ENCODE data around the gene RHOT1.
"Not testable (repeated sequence)": the region's sequence is repeated elsewhere in the genome, so short reads cannot be mapped to it uniquely, and the experiment has no call there.

The RHOT1 gene

DNA sequence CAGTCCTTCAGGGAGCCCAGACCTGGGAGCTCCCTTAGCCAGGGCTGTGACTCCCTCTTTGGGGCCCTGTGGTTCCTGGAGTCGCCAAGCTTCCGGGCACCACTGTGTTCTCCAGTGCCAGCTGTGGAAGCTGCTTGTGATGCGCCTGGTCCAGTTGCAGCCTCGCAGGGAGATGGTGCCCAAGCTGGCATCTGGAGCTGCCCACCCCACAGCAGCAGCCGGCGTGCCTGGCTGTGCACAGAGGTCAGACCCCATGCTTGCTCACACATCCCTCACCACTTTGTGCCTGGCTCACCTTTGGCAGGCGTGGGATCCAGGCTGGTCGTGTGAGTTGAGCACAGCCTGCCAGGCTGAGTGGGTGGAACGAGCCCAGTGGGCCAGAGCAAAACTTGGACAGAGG is 18.2 kb downstream of the RHOT1 start:
- H3K9me3 Mint-ChIP-seq, result no peaks in the 10 kb centered on the region
- H3K4me1 Mint-ChIP-seq (ENCODE audit: low read depth), result no peaks in the 10 kb centered on the region
- H3K27ac Mint-ChIP-seq, result no peak overlapping the region

DNA sequence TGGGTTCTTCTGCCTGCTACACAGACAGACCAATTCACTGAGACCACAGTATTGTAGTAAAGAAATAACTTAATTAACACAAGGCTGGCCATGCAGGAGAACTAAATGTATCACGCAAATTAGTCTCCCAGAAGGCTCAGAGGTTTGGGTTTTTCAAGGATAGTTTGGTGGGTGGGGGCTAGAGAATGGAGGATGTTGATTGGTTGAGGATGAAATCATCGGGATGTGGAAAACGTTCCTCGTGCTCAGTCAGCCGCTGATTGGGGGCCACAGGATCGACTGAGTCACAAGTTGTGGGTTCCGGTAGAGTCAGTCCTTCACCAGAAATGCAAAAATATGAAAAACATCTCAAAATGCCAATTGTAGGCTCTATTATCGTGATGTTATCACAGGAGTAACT is 18.7 kb downstream of the RHOT1 start:
- Mint-ChIP-seq H3K9me3 (no peaks in the 10 kb centered on the region), H3K27me3 (ENCODE audit: low read depth) (no peaks in the 10 kb centered on the region), H3K4me3 (no peak overlapping the region), H3K36me3 (ENCODE audit: low read depth) (peaks cover 15% of the 10 kb centered on the region), H3K4me1 (ENCODE audit: low read depth) (no peaks in the 10 kb centered on the region), H3K27ac (no peak overlapping the region)

More for the DNA sequence above, 18.2 kb downstream of the RHOT1 start:
- H3K36me3 Mint-ChIP-seq (ENCODE audit: low read depth), result peaks cover 15% of the 10 kb centered on the region
- H3K4me3 Mint-ChIP-seq, result no peak overlapping the region
- H3K27me3 Mint-ChIP-seq (ENCODE audit: low read depth), result no peaks in the 10 kb centered on the region

DNA sequence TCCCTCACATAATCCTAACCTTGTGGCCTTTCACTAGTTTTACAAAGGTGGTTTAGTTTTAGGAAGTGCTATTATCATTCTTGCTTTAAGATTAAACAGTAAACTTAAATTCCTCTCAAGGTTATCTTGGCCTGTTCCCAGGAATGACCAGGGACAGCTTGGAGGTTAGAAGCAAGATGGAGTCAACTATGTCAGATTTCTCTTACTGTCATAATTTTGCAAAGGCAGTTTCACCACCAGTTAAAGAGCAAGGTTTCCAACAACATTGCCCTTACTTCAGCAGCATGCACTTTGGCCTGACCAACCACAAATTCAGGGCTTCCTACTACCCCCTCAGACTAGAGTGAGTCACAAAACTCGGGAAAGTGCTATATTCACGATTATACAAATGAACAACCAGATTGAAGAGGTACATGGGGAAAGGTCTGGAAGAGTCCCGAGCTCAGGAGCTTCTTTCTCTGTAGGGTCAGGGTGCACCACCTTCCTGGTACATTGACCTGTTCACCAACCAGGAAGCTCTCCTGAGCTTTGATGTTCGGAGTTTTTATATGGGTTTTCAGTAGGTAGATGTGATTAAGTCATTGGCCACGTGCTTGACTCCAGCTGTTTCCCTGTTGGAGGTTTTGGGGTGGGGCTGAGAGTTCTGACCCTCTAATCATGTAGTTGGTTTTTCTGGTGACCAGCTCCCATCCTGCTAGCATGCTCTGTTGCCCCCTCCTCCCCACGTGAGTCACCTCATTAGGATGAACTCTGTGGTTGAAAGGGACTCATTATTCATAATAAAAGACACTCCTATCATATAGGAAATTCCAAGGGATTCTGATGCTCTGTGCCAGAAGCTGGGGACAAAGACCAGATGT is 19.4 kb downstream of the RHOT1 start:
- peaks cover 17% of the 10 kb centered on the region for H3K36me3 Mint-ChIP-seq (ENCODE audit: low read depth)

DNA sequence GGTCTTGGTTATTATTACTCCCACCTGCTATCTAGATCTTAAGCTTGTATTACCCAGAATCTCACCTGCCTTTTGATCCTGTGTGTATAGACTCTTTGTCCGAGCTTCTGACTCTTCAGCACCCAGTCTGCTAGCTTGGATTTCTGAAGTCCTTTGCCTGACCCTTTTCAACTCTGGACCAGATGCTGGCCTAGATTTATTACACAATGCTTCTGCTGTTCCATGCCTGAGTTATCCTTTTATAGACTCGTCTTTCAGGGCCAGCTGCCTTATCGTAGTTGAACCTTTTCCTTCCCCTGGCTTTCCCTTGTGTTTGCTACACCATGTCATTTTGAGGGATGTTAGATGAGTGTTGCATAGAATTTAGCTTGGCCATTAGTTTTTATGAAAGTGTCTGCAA is 32.6 kb downstream of the RHOT1 start:
- H3K27ac Mint-ChIP-seq, result no peak overlapping the region
- H3K36me3 Mint-ChIP-seq (ENCODE audit: low read depth), result peaks cover 28% of the 10 kb centered on the region
- H3K4me1 Mint-ChIP-seq (ENCODE audit: low read depth), result no peaks in the 10 kb centered on the region
- H3K9me3 Mint-ChIP-seq, result peaks cover 4% of the 10 kb centered on the region
- H3K27me3 Mint-ChIP-seq (ENCODE audit: low read depth), result no peaks in the 10 kb centered on the region
- no peak overlapping the region for H3K4me3 Mint-ChIP-seq

More for the DNA sequence above, 19.4 kb downstream of the RHOT1 start:
- H3K9me3 Mint-ChIP-seq, result peaks cover 6% of the 10 kb centered on the region
- no peak overlapping the region for H3K27ac Mint-ChIP-seq
- no peaks in the 10 kb centered on the region for H3K4me1 Mint-ChIP-seq (ENCODE audit: low read depth)
- H3K27me3 Mint-ChIP-seq (ENCODE audit: low read depth), result no peaks in the 10 kb centered on the region
- no peak overlapping the region for H3K4me3 Mint-ChIP-seq

DNA sequence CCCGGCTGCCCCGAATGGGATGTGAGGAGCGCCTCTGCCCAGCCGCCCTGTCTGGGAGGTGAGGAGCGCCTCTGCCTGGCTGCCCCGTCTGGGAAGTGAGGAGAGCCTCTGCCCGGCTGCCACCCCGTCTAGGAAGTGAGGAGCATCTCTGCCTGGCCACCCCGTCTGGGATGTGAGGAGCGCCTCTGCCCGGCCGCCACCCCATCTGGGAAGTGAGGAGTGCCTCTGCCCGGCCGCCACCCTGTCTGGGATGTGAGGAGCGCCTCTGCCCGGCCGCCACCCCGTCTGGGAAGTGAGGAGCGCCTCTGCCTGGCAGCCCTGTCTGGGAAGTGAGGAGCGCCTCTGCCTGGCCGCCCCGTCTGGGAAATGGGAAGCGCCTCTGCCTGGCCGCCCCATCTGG is 36.4 kb downstream of the RHOT1 start:
- not testable (repeated sequence) for H3K27me3 Mint-ChIP-seq (ENCODE audit: low read depth); H3K4me1 Mint-ChIP-seq (ENCODE audit: low read depth); H3K9me3 Mint-ChIP-seq; H3K27ac Mint-ChIP-seq; H3K4me3 Mint-ChIP-seq
- peaks cover 47% of the 10 kb centered on the region for H3K36me3 Mint-ChIP-seq (ENCODE audit: low read depth)

DNA sequence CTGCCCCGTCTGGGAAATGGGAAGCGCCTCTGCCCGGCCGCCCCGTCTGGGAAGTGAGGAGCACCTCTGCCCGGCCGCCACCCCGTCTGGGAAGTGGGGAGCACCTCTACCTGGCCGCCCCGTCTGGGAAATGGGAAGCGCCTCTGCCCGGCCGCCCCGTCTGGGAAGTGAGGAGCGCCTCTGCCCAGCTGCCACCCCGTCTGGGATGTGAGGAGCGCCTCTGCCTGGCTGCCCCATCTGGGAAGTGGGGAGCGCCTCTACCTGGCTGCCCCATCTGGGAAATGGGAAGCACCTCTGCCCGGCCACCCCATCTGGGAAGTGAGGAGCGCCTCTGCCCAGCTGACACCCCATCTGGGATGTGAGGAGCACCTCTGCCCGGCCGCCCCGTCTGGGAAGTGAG is 36.8 kb downstream of the RHOT1 start:
- H3K4me1 Mint-ChIP-seq (ENCODE audit: low read depth); H3K4me3 Mint-ChIP-seq; H3K27ac Mint-ChIP-seq; H3K9me3 Mint-ChIP-seq; H3K27me3 Mint-ChIP-seq (ENCODE audit: low read depth): not testable (repeated sequence)
- H3K36me3 Mint-ChIP-seq (ENCODE audit: low read depth), result peaks cover 49% of the 10 kb centered on the region

DNA sequence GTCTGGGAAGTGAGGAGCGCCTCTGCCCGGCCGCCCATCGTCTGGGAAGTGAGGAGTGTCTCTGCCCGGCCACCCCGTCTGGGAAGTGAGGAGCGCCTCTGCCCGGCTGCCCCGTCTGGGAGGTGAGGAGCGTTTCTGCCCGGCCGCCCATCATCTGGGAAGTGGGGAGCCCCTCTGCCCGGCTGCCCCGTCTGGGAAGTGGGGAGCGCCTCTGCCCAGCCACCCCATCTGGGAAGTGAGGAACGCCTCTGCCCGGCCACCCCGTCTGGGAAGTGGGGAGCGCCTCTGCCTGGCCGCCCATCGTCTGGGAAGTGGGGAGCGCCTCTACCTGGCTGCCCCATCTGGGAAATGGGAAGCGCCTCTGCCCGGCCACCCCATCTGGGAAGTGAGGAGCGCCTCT is 37.2 kb downstream of the RHOT1 start:
- not testable (repeated sequence) for H3K4me3 Mint-ChIP-seq; H3K9me3 Mint-ChIP-seq; H3K27me3 Mint-ChIP-seq (ENCODE audit: low read depth); H3K4me1 Mint-ChIP-seq (ENCODE audit: low read depth); H3K27ac Mint-ChIP-seq
- H3K36me3 Mint-ChIP-seq (ENCODE audit: low read depth), result peaks cover 50% of the 10 kb centered on the region

DNA sequence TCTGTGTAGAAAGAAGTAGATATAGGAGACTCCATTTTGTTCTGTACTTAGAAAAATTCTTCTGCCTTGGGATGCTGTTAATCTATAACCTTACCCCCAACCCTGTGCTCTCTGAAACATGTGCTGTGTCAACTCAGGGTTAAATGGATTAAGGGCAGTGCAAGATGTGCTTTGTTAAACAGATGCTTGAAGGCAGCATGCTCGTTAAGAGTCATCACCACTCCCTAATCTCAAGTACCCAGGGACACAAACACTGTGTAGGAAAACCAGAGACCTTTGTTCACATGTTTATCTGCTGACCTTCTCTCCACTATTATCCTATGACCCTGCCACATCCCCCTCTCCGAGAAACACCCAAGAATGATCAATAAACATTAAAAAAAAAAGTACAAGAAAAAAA is 38.0 kb downstream of the RHOT1 start:
- not testable (repeated sequence) for H3K4me1 Mint-ChIP-seq (ENCODE audit: low read depth); H3K27ac Mint-ChIP-seq; H3K9me3 Mint-ChIP-seq; H3K27me3 Mint-ChIP-seq (ENCODE audit: low read depth); H3K4me3 Mint-ChIP-seq
- H3K36me3 Mint-ChIP-seq (ENCODE audit: low read depth), result peaks cover 43% of the 10 kb centered on the region

DNA sequence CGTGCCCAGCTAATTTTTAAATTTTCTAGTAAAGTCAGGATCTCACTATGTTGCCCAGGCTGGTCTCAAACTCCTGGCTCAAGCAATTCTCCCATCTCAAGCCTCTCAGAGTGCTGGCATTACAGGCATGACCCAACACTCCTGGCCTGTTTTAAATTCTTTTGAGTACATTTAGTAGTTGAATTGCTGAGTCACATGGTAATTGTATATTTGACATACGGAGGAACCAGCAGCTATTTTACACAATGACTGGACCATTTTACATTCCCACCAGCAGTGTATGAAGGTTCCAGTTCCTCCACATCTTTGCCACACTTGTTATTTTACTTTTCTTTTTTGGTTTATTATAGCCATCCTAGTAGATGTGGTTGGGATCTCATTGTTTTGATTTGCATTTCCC is 43.6 kb downstream of the RHOT1 start:
- Mint-ChIP-seq H3K36me3 (ENCODE audit: low read depth) (peaks cover 20% of the 10 kb centered on the region), H3K27me3 (ENCODE audit: low read depth) (no peaks in the 10 kb centered on the region), H3K9me3 (no peaks in the 10 kb centered on the region), H3K4me1 (ENCODE audit: low read depth) (no peaks in the 10 kb centered on the region), H3K4me3 (no peak overlapping the region), H3K27ac (no peak overlapping the region)

DNA sequence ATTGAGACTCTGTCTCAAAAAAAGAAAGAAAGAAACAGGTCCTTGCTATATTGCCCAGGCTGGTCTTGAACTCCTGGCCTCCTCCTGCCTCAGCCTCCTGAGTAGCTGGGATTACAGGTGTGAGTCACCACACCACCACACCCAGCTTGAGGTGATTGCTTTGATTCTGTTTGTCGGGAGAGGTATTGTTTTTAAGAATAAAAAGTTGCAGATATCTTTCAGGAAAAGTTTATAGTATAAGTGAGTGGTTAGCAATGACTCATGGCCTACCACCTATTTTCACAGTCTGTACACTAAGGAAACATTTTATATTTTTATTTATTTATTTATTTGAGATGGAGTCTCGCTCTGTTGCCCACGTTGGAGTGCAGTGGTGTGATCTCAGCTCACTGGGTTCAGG is 45.0 kb downstream of the RHOT1 start:
- Mint-ChIP-seq H3K36me3 (ENCODE audit: low read depth) (peaks cover 13% of the 10 kb centered on the region), H3K27ac (no peak overlapping the region), H3K27me3 (ENCODE audit: low read depth) (no peaks in the 10 kb centered on the region), H3K4me3 (no peak overlapping the region), H3K4me1 (ENCODE audit: low read depth) (no peaks in the 10 kb centered on the region), H3K9me3 (no peaks in the 10 kb centered on the region)

DNA sequence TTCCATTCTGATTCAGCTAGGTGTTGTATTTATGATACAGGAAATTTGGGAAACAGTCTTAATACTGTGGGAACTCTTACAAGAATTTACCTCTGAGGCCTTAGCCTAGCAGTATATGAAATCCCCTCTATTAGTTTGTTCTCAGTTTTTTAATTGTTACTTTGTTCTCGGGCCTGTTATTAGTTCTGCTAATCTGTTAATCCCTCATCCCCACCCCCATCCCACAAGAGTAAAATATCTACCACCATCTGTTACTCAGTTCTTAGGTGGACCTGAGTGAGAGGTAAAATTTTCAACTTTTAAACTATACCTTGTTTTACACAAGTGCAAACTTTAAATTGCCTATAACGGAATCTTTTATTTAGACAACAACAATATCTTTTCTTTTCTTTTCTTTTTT is 47.0 kb downstream of the RHOT1 start:
- Mint-ChIP-seq H3K36me3 (ENCODE audit: low read depth) (peaks cover 15% of the 10 kb centered on the region), H3K4me1 (ENCODE audit: low read depth) (no peaks in the 10 kb centered on the region), H3K27ac (no peak overlapping the region), H3K4me3 (no peak overlapping the region), H3K9me3 (no peaks in the 10 kb centered on the region), H3K27me3 (ENCODE audit: low read depth) (no peaks in the 10 kb centered on the region)

DNA sequence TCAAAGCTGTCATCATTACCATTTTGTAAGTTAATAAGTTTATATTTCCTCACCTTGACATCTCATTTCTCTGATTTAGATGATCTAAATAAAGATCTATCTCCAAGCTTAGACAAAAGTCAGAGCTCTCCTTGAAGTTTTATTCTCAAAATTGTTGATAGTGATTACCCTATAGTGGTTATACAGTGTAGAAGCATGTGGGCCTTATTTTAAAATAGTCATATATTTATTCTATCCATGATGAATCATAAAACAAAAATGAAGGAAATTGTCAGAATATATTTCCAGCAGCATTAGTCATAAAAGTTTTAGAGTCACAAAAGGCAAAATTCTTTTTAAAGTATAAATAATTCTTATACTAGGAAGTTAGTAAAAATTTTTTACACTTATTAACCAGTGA is 49.0 kb downstream of the RHOT1 start:
- H3K36me3 Mint-ChIP-seq (ENCODE audit: low read depth), result peaks cover 23% of the 10 kb centered on the region
- no peak overlapping the region for H3K27ac Mint-ChIP-seq
- H3K27me3 Mint-ChIP-seq (ENCODE audit: low read depth), result no peaks in the 10 kb centered on the region
- no peak overlapping the region for H3K4me3 Mint-ChIP-seq
- no peaks in the 10 kb centered on the region for H3K9me3 Mint-ChIP-seq
- no peaks in the 10 kb centered on the region for H3K4me1 Mint-ChIP-seq (ENCODE audit: low read depth)

DNA sequence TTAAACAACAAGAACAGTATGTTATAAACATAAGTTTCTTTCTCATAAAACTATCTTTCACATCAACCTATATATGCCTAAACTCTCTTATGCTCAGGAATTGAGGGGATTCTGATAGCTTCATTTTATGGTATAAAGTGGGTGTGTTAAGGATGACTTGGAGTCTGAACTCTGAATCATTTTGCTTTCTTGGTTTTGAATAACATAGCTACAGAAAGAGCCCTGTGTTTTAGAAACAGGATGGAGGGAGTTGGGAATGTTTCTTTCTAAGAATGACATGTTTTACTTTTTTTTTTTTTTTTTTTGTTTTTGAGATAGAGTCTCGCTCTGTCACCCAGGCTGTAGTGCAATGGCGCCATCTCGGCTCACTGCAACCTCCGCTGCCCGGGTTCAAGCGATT is 50.1 kb downstream of the RHOT1 start:
- H3K27me3 Mint-ChIP-seq (ENCODE audit: low read depth), result no peaks in the 10 kb centered on the region
- H3K4me1 Mint-ChIP-seq (ENCODE audit: low read depth), result no peaks in the 10 kb centered on the region
- no peak overlapping the region for H3K27ac Mint-ChIP-seq
- peaks cover 26% of the 10 kb centered on the region for H3K36me3 Mint-ChIP-seq (ENCODE audit: low read depth)
- H3K9me3 Mint-ChIP-seq, result no peaks in the 10 kb centered on the region
- H3K4me3 Mint-ChIP-seq, result no peak overlapping the region

DNA sequence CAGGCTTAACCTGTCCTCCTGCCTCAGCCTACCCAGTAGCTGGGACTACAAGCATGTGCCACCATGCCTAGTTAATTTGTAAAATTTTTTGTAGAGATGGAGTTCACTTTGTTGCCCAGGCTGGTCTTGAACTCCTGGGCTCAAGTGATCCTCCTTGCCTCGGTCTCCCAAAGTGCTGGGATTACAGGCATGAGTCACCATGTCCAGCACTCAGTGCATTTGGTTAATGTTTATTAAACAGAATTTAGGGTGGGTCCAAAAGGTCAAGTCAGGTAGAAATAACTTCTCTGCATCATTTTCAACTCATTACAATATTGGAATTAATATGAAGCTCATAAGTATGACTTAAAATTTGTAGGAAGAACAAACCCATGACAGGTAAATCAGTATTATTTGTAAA is 55.7 kb downstream of the RHOT1 start:
- H3K36me3 Mint-ChIP-seq (ENCODE audit: low read depth), result peaks cover 36% of the 10 kb centered on the region
- no peak overlapping the region for H3K4me3 Mint-ChIP-seq
- no peaks in the 10 kb centered on the region for H3K27me3 Mint-ChIP-seq (ENCODE audit: low read depth)
- H3K9me3 Mint-ChIP-seq, result no peaks in the 10 kb centered on the region
- no peak overlapping the region for H3K27ac Mint-ChIP-seq
- no peaks in the 10 kb centered on the region for H3K4me1 Mint-ChIP-seq (ENCODE audit: low read depth)

DNA sequence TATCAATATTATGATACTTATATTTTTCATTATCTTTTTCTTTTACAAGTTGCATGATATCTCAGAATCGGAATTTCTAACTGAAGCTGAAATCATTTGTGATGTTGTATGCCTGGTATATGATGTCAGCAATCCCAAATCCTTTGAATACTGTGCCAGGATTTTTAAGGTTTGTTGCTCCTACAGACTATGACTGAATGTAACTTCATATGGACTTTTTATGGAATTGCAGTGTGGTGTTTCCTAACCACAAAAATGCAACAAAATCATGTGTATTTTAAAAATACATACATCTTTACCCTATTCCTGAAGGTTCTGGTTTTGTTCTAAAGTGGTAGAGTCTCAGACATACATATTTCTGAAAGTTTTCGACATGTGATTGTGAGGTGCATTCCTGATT is 64.6 kb downstream of the RHOT1 start:
- Mint-ChIP-seq H3K36me3 (ENCODE audit: low read depth) (peaks cover 21% of the 10 kb centered on the region), H3K9me3 (no peaks in the 10 kb centered on the region), H3K4me1 (ENCODE audit: low read depth) (no peaks in the 10 kb centered on the region), H3K4me3 (no peak overlapping the region), H3K27me3 (ENCODE audit: low read depth) (no peaks in the 10 kb centered on the region), H3K27ac (no peak overlapping the region)

DNA sequence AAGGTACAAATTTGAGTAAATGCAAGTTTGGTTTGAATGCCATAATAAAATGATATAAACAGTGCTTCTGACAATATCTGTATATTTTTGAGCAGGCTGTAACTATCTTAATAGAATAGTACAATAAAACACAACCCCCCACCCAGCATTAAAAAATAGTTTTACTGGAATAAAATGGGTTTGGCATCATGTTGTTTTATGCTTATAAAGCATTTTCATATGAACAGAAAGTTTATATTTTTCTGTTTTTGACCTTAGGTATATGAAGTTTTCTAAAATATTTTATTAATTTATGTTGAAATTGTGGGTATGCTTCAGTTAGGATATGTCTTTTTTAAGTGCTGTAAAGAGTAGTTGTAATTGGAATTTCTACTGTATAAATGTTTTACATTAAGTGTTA is 66.1 kb downstream of the RHOT1 start:
- peaks cover 25% of the 10 kb centered on the region for H3K36me3 Mint-ChIP-seq (ENCODE audit: low read depth)
- H3K4me3 Mint-ChIP-seq, result no peak overlapping the region
- no peak overlapping the region for H3K27ac Mint-ChIP-seq
- H3K9me3 Mint-ChIP-seq, result no peaks in the 10 kb centered on the region
- no peaks in the 10 kb centered on the region for H3K27me3 Mint-ChIP-seq (ENCODE audit: low read depth)
- H3K4me1 Mint-ChIP-seq (ENCODE audit: low read depth), result no peaks in the 10 kb centered on the region

Data from T-helper 1 cell treated with Interleukin-12 subunit alpha and Interleukin-12 subunit beta and Interleukin-4 antibody, amounts not matched to agents 30 μg/mL and 1 μg/mL, for 36 hours (primary cell).